HG03060 (cell line): ENCODE measurements around the gene LRP11.
"Not testable (repeated sequence)": the region's sequence is repeated elsewhere in the genome, so short reads cannot be mapped to it uniquely, and the experiment has no call there.

ENCODE experiments used
- ATAC-seq: cut with Tn5 transposase; IDR thresholded peaks from one replicate; pipeline ENCODE4 v1.9.1; 2021; ENCODE audit warnings: low read depth, moderate number of reproducible peaks; ENCODE audit not compliant: unreplicated experiment

Gene LRP11

GRCh38 chr6:149852881-149853280, 11.3 kb downstream of the LRP11 start:
- no peak for ATAC-seq

GRCh38 chr6:149852180-149852579, 12.0 kb downstream of the LRP11 start:
- no peak for ATAC-seq

- no peak for ATAC-seq
Measured at GRCh38 chr6:149851461-149852110, 12.6 kb downstream of the LRP11 start.

- ATAC-seq = not testable (repeated sequence)
Measured at GRCh38 chr6:149848343-149848742, 15.8 kb downstream of the LRP11 start.

GRCh38 chr6:149847939-149848267, 16.3 kb downstream of the LRP11 start:
- no peak for ATAC-seq

GRCh38 chr6:149846321-149846720, 17.8 kb downstream of the LRP11 start:
- ATAC-seq = no peak

GRCh38 chr6:149845549-149845948, 18.6 kb downstream of the LRP11 start:
- no peak for ATAC-seq

GRCh38 chr6:149844480-149844879, 19.7 kb downstream of the LRP11 start:
- no peak for ATAC-seq

GRCh38 chr6:149844036-149844435, 20.1 kb downstream of the LRP11 start:
- ATAC-seq = not testable (repeated sequence)

GRCh38 chr6:149843051-149843633, 21.0 kb downstream of the LRP11 start:
- no peak for ATAC-seq

GRCh38 chr6:149842331-149842730, 21.8 kb downstream of the LRP11 start:
- ATAC-seq = no peak

- ATAC-seq = no peak
Measured at GRCh38 chr6:149840345-149841075, 23.6 kb downstream of the LRP11 start.

GRCh38 chr6:149834513-149835481, 29.4 kb downstream of the LRP11 start:
- ATAC-seq = no peak

- ATAC-seq = no peak
Measured at GRCh38 chr6:149833651-149834050, 30.5 kb downstream of the LRP11 start.

GRCh38 chr6:149831308-149831820, 32.8 kb downstream of the LRP11 start:
- ATAC-seq = no peak

GRCh38 chr6:149830731-149831307, 33.3 kb downstream of the LRP11 start:
- ATAC-seq = no peak

- ATAC-seq = no peak
Measured at GRCh38 chr6:149825292-149825691, 38.9 kb downstream of the LRP11 start.

- no peak for ATAC-seq
Measured at GRCh38 chr6:149823013-149823412, 41.1 kb downstream of the LRP11 start.

GRCh38 chr6:149821492-149821891, 42.7 kb downstream of the LRP11 start:
- ATAC-seq = no peak

GRCh38 chr6:149820506-149820905, 43.7 kb downstream of the LRP11 start:
- no peak for ATAC-seq
